Activated CD4-positive, alpha-beta T cell treated with anti-CD3 and anti-CD28 coated beads, Interleukin-2, amount 50 U/mL, for 4 hours (primary cell): ENCODE measurements around the gene MGAT4B.
"Not testable (repeated sequence)": the region's sequence is repeated elsewhere in the genome, so short reads cannot be mapped to it uniquely, and the experiment has no call there.

Experiments used
- DNase-seq, 2 experiments: peaks; one replicate each; pipeline ENCODE4 v3.0.0-alpha.2; 2020

The MGAT4B gene

DNA sequence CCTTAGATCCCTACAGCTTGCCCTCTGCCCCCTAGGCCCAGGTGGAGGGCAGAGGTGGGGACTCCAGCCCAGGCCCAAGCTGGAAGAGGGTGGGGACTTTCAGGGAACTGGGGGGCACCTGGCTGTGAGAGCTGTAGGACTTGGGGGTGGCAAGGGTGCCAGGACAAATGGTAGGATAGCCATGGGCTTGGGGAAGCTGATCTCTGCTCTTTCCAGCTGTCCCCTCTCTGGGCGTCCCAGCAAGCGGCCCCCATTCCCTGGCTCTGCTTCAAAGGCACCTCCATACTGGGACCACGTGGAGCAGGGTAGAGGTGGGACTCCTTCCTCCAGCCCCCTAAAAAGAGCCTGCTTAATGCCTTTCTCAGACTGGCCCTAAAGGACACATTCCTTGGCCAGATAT, 12.5 kb downstream of the MGAT4B start:
- DNase-seq, result no peak

DNA sequence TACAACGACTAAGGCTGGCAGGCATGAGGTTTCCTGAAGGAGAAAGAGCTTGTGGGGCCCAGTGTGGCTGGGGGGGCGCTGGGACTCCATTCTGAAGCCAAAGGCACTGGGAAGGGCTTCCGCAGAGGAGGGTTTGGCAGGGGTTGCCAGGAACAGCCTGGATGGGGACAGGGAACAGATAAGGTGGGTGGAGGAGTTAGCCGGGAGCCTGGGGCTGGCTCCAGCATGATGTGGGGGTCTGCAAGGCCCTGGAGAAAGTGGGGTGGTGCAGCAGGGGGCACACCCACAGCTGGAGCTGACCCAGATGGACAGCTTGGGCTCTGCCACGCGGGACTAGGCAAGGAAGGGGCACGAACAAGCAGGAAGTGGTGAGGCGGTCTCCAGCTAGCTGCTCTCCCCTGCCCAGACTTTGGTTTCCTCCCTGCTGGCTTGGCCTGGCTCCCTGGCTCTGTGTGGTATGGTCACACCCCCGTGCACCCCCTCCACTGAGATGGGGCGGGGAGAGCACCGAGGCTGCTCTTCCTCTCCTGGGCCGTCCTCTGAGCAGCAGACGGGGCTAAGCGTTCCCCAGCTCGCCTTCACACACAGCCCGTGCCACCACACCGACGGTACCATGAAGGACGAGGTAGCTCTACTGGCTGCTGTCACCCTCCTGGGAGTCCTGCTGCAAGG, 13.1 kb downstream of the MGAT4B start, which contains the start of gene LTC4S:
Gene LTC4S (plus strand): TSS at position 519 of the 672 bp plus-strand sequence. CDS start 95 bp downstream, at position 614.
- peak in 1 of 2 experiments; percentile 31 for DNase-seq

DNA sequence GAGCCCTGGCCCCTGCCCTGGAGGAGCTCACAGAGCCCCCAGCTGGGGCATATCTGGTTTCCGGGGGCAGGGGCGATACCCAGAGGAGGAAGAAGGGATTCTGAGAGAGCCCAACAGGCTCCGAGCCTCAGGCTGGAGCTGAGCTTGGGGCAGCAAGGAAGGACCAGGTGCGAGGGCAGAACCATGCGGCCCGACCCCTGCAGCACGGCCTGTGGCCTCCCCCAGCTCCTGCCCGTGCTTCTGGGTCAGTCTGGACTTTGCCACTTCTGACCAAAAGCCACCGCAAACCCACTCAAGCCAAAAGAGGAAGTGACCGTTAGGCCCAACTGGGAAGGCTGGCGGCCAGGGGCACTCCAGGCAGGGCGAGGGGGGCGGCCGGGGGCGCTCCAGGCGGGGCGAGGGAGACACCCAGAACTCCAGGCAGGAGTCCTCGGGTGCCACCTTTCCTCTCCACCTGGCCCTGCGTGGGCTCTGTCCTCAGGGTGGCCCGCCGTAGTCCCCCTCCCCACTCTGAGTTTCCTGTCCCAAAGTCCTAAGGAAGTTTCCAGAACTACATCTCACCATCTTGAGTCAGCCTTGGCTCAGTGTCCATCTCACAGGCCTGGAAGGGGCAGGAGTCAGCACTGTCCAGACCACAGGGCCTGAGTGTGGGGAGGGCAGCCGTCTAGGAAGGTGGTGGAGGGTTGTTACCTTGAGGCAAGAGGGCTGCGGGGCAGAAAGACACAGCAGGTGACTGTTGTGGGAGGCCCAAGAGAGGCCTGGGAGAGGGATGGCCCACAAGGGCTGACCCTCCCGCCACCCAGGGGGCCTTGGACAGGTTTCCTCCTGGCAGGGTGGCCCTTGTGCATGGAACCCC, 13.8 kb downstream of the MGAT4B start:
- no peak for DNase-seq

DNA sequence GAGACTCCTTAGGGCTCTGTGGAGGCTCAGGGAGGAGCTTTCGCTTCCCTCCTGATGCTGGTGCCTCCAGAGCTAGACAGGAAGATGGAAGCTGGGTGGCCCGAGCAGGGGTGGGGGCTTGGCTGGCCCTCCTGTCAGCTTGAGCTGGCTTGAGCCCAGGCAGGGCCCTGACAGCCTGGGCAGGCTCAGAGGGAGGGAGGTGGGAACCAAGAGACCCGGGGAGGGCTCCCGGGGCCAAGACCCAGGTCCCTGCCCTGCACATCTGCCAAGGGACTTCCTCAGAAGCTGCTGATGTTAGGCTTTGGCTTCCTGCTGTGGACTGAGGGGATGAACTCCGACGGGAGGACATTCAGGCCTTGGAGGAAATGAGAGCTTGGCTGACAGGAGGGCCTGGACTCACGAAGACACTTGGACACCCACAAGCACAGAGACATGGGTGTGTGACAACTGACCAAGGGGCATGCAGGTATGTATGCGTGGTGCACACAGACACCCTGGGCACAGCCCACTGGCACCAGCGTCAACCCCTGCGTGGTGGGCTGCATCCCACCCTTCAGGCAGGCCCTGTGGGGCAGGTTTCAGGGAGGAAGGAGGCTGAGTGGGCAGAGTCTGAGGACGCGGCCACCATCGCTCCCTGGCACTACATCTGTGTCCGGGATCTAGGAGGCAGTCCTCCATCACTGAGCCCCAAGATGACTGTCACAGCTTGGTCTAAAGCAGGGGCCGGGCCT, 14.6 kb downstream of the MGAT4B start:
- DNase-seq, result no peak

DNA sequence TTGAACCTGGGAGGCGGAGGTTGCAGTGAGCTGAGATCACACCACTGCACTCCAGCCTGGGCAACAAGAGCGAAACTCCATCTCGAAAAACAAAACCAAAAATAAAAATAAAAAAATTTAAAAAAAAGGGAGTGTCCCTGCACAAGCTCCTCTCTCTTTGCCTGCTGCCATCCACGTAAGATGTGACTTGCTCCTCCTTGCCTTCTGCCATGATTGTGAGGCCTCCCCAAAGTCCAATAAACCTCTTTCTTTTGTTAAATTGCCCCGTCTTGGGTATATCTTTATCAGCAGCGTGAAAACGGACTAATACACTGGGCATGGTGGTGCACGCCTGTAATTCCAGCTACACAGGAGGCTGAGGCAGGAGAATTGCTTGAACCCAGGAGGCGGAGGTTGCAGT, 17.4 kb downstream of the MGAT4B start:
- DNase-seq, result not testable (repeated sequence)

DNA sequence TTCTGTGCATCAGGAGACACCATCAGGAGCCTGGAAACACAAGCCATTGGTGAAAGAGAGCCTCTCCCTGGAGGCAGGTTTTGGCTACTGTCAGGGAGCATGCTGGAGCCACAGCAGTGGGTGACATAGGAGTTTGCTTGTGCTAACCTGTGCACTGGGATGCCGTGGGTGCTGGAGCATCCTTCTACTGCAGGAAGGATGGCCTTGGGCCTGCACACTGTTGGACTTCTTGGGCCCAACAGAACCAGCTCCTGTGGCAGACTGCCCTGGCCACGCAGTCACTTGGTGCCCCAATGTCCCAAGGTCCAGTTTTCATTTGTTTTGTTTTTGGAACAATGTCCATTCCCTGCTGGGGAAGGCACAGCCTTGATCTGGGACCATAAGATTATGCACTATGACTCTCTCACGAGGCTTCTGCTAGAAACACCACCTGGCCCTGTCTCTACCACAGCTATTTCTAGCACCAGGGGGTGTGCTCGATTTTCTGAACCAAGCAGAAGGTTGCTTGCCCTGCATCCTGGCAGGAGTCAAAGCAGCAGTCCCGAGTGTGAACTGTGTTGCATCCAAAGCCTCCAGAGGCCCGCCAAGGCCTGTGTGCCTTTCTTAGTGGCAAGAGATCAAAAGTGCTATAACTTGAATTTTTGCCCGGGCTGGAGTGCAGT, 18.3 kb downstream of the MGAT4B start:
- no peak for DNase-seq

DNA sequence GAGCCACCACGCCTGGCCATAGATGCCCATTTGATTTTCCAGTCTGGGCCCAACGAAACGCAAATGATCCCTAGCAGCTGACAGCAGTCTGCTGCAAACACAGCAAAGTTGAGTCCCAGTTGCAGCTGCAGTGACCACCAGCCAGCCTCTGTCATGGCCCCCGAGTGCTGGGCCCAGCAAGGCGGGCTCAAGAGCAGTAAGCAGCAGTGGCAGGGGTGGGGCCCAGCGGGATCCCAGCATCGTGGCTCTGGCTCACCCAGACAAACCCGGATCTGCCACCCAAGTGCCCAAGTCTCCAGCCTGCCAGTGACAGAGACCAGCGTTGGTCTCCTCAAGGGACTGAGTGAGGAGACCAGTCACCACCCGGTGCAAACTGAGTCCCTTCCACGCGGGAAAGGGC, 19.8 kb downstream of the MGAT4B start:
- no peak for DNase-seq

DNA sequence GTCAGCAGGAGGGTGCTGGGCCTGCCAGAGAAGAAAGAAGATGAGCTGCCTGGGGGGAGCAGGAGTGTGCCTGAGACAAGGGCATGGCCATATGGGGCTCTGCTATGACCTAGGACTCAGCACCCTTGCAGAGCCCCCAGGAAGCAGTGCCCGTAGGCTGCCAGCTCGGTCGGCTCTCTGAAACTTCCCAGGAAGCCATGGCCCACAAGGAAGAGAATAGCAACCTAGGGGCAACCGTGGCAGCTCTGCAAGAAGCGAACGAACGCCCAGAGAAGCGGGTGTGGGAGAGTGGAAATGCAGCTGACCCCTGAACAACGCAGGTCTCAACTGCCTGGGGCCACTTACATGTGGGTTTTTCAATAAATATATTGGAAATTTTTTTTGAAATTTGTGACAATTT, 23.5 kb downstream of the MGAT4B start:
- no peak for DNase-seq

DNA sequence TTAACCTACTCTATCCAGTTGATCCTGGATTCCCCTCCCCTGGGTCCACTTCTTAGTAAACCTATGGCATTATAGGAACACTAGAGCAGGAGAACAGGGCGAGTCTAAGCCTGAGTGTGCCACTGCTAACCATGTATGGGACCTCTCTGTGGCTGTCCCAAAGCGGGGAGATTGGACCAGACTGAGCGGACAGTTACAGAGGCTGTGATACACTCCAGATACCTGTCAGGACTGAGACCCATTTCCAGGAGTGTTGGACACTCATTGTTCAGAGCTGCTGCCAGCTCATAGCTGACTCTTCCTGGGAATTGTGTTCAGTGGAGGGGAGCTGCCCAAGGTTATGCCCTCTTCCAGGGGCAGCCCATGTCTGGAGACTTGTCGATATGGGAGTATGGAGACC, 24.8 kb downstream of the MGAT4B start:
- no peak for DNase-seq

DNA sequence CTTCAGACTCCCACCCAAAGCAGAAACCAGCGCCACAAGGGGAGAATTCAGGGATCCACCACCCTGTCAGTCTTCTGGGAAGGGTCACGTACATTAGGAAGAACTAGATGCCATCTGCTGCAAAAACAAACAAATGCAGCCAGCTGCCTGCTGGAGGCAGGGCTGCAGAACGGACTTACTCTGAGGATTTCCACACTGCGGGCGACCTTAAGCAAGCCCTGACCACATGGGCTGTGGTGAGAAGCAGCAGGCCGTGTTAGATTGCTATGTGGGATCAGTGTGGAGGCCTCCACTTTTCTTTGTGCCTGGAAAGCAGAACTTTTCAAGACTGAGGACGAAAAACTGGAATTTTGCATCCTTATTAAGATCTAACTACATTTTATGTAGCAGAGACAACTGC, 26.3 kb downstream of the MGAT4B start:
- DNase-seq, result no peak

DNA sequence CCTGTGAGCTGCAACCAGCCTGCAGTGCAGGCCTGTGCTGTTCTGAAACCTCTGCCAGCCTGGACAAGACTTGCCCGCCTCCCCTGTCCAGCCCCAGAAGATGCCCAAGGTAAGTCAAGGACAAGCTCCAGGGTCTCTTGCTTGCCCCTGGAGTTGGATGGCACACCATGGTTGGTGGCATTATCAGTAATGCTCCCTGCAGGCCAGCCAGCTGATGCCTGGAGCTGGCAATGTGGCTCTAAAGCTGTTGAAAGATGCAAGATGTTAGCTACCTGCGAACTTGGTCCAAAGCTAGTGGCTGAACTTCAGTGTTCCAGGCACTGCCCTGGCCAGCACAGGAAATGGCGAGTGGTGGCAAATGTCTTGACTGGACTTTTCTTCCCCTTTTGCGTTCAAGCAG, 26.8 kb downstream of the MGAT4B start:
- DNase-seq, result no peak

DNA sequence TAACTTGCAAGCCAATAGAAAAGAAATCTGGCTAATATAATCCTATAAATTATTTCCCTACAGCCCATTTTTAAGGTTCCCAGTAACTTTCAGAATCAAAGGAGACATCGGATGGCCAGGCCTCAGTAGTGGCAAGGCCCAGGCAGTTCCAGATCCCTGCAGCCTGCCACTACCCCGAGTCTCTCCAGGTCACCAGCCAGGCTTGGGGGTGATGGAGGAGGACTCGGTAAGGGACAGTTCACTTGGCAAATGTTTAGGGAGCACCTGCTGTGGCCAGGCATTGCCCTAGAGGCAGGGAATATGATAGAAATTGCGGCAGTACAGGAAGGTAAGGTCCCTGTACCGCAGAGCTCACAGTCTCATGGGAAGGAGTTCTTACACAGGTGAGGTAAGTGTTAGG, 28.1 kb downstream of the MGAT4B start:
- no peak for DNase-seq

DNA sequence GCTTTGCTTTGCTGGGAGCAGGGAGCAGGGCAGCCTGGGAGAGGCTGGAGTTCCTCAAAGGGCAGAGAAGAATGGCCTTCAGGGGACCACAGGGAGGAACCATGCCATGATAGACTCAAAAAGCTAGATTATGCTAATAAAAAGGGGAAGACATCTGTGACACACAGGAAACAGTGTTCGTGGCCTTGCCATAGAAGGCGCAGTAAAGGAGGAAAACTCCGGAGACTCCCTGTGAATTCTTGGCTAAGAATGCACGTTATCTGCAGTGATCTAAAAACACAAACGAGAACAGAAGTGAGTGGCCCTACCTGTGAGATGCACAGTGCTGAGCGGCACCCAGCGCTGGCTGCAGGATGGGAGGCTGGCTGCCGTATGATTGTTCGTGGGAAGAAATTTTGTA, 28.8 kb downstream of the MGAT4B start:
- no peak for DNase-seq

DNA sequence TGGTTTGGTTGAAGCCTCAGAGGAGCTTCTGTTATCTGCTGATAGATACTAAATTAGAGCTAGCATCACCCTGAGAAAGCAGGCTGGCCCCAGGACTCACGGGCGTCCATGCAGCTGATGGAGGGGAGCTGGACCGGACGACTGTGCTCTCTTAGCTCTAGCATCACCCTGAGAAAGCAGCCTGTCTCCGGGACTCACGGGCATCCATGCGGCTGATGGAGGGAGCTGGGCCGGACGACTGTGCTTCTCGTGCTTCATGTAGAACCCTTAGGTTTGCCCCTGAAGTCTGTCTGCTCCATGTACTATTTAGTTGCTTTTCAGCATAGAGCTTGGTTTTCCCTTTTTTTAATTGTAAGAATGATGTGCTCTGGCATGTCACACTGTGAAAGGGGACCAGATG, 29.2 kb downstream of the MGAT4B start:
- no peak for DNase-seq

DNA sequence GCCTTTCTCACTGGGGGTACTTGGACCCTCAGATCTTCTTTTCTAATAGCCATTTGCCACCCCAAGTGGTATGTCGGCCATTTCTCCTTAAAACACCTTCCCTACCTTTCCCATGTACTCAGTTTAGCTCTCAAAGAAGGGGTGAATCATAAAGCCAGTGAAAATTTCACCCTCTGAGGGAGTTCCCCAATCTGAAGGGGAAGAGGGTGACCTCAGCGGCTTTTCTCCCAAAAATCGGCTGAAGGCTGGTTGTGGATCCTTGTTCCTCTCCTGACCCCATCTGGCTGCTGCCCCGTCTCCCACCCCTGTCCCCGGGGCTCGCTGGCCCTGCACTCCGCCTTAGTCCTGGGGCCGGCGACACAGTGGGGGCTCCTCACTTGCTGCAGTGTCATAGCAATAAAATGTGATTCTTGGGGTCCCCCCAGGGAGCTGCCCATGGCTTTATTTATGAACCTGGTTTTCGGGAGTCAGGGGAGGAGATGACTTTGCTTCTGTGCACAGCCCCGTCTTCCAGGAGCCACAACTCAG, 30.2 kb downstream of the MGAT4B start:
- no peak for DNase-seq

DNA sequence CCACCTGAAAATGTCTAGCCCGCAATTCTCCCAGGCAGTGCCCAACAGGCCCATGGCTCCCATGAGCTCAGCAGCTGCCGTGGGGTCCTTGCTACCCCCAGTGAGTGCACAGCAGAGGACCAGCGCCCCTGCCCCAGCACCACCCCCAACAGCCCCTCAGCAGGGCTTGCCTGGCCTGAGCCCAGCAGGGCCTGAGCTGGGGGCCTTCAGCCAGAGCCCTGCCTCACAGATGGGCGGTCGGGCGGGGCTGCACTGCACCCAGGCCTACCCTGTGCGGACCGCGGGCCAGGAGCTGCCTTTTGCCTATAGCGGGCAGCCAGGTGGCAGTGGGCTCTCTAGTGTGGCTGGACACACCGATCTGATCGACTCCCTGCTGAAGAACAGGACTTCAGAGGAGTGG, 32.2 kb downstream of the MGAT4B start:
- DNase-seq, result no peak

DNA sequence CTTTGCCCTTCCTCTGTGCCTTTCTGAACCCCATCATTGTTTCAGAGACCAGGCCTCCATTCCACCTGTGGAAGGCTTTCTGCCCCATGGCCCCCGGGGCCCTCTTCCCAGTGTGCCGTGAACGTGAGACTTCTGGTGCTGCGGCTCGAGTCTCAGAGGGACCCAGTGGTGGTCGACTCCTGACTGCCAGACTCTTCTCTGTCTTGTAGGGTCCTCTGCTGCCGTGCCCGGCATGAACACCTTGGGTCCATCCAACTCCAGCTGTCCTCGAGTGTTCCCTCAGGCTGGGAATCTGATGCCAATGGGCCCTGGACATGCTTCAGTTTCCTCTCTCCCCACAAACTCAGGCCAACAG, 33.0 kb downstream of the MGAT4B start:
- DNase-seq, result no peak

DNA sequence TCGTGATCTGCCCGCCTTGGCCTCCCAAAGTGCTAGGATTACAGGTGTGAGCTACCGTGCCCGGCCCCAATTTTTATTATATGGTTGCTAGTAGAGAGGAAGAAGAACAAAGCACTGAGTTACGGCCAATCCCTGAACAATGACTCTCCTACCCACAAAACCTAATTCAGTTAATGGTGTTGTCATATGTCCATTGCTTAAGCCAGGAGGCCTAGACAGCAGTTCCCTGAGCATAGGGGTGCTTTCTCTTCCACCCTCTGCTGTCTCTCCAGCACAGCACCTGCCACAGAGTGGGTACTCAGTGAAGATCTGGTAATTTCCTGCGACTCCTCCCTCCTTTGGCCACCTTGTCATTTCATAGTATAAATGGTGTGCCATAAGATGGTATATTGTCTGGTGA, 34.3 kb downstream of the MGAT4B start:
- no peak for DNase-seq

DNA sequence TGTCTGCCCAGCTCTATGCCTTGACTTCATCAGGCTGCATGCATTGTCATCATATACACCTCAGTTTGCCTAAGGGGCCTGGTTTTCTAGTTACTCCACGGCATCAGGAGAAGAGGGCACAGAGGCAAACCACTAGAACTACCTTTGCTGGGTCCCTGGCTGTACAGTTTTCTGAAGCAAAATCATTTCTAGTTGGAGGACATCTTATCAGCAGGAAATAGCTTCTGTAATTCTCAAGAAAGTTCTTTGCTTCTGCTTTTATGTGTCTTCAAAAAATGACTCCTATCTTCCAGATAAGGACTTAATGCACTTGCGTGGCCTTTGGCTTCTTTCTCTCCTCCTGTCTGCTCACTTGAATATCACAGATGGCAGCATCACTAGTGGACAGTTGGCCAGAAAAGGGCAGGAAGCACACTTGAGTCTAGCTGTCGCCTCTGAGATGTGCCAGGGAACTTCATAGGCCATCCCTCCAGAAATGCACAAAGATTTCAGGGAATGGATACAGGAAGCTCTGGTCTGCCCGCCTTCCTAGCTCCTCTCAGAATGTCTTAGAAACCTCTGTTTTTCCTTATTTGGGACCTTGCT, 35.3 kb downstream of the MGAT4B start:
- DNase-seq, result no peak

DNA sequence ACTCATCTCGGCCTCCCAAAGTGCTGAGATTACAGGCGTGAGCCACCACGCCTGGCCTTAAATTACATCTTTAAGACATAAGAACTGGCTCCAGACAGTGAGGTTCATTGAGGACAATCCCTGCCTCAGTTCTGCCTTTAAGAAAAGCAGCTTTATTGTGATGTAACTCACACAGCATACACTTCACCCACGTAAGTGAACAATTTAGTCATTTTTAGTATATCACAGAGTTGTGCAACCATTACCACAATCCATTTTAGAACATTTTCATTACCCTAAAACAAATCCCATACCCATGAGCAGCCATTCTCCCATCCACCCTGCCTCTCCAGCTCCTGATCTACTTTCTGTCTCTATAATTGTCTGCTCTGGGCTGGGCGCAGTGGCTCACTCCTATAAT, 36.9 kb downstream of the MGAT4B start:
- DNase-seq, result no peak

DNA sequence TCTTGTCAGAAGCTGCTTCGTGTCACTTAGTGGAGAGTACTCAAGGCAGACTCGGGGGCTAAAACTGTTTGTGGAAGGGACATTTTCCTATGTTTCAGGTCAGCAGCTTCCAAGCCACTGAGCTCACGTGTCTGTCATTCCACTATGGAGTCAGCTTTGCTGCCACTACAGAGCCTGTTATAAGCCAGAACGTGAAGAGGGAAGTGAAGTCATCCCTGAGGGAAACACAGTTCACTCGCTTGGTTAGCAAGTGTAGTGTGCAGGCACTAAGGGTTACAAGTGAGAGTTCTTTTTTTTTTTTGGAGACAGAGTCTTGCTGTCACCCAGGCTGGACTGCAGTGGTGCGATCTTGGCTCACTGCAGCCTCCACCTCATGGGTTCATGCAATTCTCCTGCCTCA, 37.4 kb downstream of the MGAT4B start:
- DNase-seq, result no peak

DNA sequence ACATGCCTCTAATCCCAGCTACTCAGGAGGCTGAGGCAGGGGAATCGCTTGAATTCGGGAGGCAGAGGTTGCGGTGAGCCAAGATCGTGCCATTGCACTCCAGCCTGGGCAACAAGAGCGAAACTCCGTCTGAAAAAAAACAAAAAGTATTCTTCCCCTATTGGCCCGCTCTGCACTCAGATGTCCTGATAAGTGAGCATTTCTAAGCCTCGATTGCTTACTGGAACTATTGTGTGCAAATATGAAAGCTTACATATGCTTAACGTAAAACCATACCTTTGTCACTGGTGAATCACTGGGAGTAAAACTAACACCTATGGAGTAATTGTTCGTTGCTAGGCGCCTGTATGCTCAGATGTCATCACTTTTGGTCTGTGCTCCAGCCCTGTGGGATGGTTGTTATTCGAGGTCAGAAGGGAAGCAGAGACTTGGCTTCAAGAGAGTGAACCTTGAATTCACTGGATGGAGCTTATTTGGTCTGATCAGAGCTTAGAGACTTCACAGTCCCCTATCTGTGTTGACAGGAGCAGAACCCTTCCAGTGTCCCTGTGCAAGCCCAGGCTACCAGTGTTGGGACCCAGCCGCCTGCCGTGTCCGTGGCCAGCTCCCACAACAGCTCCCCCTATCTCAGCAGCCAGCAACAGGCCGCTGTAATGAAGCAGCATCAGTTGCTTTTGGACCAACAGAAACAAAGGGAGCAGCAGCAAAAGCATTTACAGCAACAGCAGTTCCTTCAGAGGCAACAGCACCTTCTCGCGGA, 38.2 kb downstream of the MGAT4B start:
- no peak for DNase-seq
